HepG2 (cell line): Measurements from ENCODE around the gene SEC14L5. TPM values are rescaled to one million over a fixed set of nuclear protein-coding genes. Genes with fewer than 3 reads are reported as not detected.

Experiments used
- FOXP1 ChIP-seq, 2 experiments: fragments of 450-650 bp in 1 of 2; IDR thresholded peaks; 2 replicates each; pipeline ENCODE4 v1.6.1; 2017 to 2018; ENCODE audit warnings: antibody characterized with exemption in 1 of 2
- HCFC1 ChIP-seq: fragments of 150-350 bp; IDR thresholded peaks from 2 replicates; pipeline ENCODE4 v1.6.1; 2014; ENCODE audit warnings: low read depth, low read length
- HNF1A ChIP-seq, 2 experiments: sonication (generic) in 1 of 2; formaldehyde crosslinking in 1 of 2; IDR thresholded peaks; 2 replicates each; pipeline versions ENCODE4 v1.4.0 to v1.6.1; 2016 to 2020; ENCODE audit warnings: borderline replicate concordance in 1 of 2, low read depth in 1 of 2, mild to moderate bottlenecking in 1 of 2, missing genetic modification reagents in 1 of 2
- MED8 ChIP-seq: sonication (generic); formaldehyde crosslinking; IDR thresholded peaks from 2 replicates; pipeline ENCODE4 v1.8.1; 2023; ENCODE audit warnings: mild to moderate bottlenecking, missing genetic modification reagents; ENCODE audit not compliant: insufficient replicate concordance
- POLR2A ChIP-seq, 2 experiments: IDR thresholded peaks; 2 replicates each; pipeline ENCODE4 v1.6.1; 2011; ENCODE audit warnings: low read depth in 2 of 2, low read length in 2 of 2, mild to moderate bottlenecking in 1 of 2, moderate library complexity in 1 of 2; ENCODE audit not compliant: insufficient read depth in 1 of 2
- SOX13 ChIP-seq, 3 experiments: fragments of 450-650 bp in 1 of 3; sonication (generic) in 1 of 3; formaldehyde crosslinking in 1 of 3; IDR thresholded peaks in 2 of 3; conservative IDR thresholded peaks in 1 of 3; 2 replicates each; pipeline versions ENCODE4 v1.5.0 to v1.6.1; 2016 to 2020; ENCODE audit warnings: antibody characterized with exemption in 1 of 3, mild to moderate bottlenecking in 1 of 3, missing compliant biosample characterization in 1 of 3, missing genetic modification reagents in 1 of 3, moderate library complexity in 1 of 3
- TGIF2 ChIP-seq: IDR thresholded peaks from 2 replicates; pipeline ENCODE4 v1.6.1; 2016; ENCODE audit warnings: control low read depth, missing compliant biosample characterization
- ZBTB26 ChIP-seq: IDR thresholded peaks from 2 replicates; pipeline ENCODE4 v1.6.1; 2016; ENCODE audit warnings: missing compliant biosample characterization, missing genetic modification reagents, borderline replicate concordance
- ZNF143 ChIP-seq: sonication (generic); formaldehyde crosslinking; IDR thresholded peaks from 2 replicates; pipeline ENCODE4 v1.4.0; 2020; ENCODE audit warnings: missing genetic modification reagents
- ZNF414 ChIP-seq: sonication (generic); formaldehyde crosslinking; IDR thresholded peaks from 2 replicates; pipeline ENCODE4 v1.5.0; 2020; ENCODE audit warnings: missing genetic modification reagents
- ZNF510 ChIP-seq: sonication (generic); formaldehyde crosslinking; IDR thresholded peaks from 2 replicates; pipeline ENCODE4 v1.4.0; 2020; ENCODE audit warnings: low read depth, mild to moderate bottlenecking, missing genetic modification reagents
- ZNF512 ChIP-seq: sonication (generic); formaldehyde crosslinking; IDR thresholded peaks from 2 replicates; pipeline ENCODE4 v1.4.0; 2020; ENCODE audit warnings: mild to moderate bottlenecking, missing genetic modification reagents
- ZNF574 ChIP-seq: sonication (generic); formaldehyde crosslinking; IDR thresholded peaks from 2 replicates; pipeline ENCODE4 v1.4.0; 2020; ENCODE audit warnings: missing genetic modification reagents
- ZNF605 ChIP-seq: sonication (generic); formaldehyde crosslinking; IDR thresholded peaks from 2 replicates; pipeline ENCODE4 v1.8.0; 2022; ENCODE audit warnings: mild to moderate bottlenecking, missing genetic modification reagents
- ZNF75D ChIP-seq: sonication (generic); formaldehyde crosslinking; IDR thresholded peaks from 2 replicates; pipeline ENCODE4 v1.8.1; 2023; ENCODE audit warnings: missing genetic modification reagents, mild to moderate bottlenecking, borderline replicate concordance
- polyA plus RNA-seq, 8 experiments: library from polyadenylated mRNA; depleted of rRNA in 3 of 8; stranded (reverse) in 7 of 8; unstranded in 1 of 8; fragments of >200 nt; fragmentation: Illumina TruSeq in 4 of 8; extraction: Trizol in 4 of 8; gene quantifications; 2 replicates each; pipeline versions ENCODE4 v1.2.1 to v1.2.3, GENCODE V29; 2011 to 2016; ENCODE audit warnings: low read depth in 4 of 8, missing spikeins in 1 of 8, mixed read lengths in 1 of 8; ENCODE audit not compliant: insufficient read depth in 1 of 8
- total RNA-seq, 5 experiments: library from RNA; depleted of rRNA; stranded (reverse); fragments of >200 nt; fragmentation: Illumina TruSeq; extraction: Trizol; gene quantifications; 2 replicates each; pipeline ENCODE4 v1.2.3, GENCODE V29; 2016; ENCODE audit warnings: low read depth in 1 of 5
- TF ChIP-seq, protein P1 (sequence below): IDR thresholded peaks from 2 replicates; pipeline ENCODE4 v1.6.1; 2016; ENCODE audit warnings: mild to moderate bottlenecking

The SEC14L5 gene
- total and polyA plus RNA-seq, 2 of the 13 experiments (the other 11 are each of a cell fraction or from before 2014, with no cell fraction given), result 0.40 to 0.42 TPM

DNA sequence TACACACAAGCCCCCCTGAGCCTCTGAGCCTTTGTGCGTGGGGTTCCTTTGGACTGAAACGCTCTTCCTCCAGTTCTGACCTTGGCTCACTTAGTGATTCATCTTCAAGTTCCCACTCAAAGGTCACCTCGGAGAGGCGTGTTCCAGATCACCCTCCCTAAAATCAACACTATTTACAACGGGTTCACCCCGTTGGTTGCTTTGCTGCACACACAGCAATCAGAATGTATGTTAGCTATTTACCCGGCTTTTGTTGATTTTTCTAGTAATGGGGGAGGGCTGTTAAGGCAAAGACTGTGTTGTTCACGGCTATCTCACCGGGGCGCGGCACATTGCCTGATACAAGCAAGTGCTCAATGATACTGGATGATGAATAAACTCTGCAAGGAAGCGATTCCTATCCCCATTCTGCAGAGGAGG is 74.6 kb downstream of the SEC14L5 start (continued):
- TF ChIP-seq ZBTB26 (CRISPR knock-in tag), result no peak
- 0 out of 2 replicates have a peak, but pooled peaks have one; percentile 46 for TF ChIP-seq ZNF605
- peak in 1 of 2 experiments; percentile 77; a peak in 2 of 4 replicates for TF ChIP-seq POLR2A (IDR thresholded peaks at IDR 0.05; ENCODE audit: insufficient read depth in 1 of 2, low read depth in 2 of 2, low read length in 2 of 2)
- TF ChIP-seq ZNF574 (CRISPR knock-in tag), result no peak
- peak; percentile 72 for TF ChIP-seq FOXP1 (IDR thresholded peaks at IDR 0.05)
- peak; percentile 93 for TF ChIP-seq FOXP1 (CRISPR knock-in tag; IDR thresholded peaks at IDR 0.05)
- peak; percentile 44 for TF ChIP-seq MED8 (CRISPR knock-in tag)
- TF ChIP-seq SOX13 (IDR thresholded peaks at IDR 0.05), result no peak
- TF ChIP-seq SOX13 (CRISPR knock-in tag; conservative IDR thresholded peaks at IDR 0.05 in 1 of 2, IDR thresholded peaks at IDR 0.05 in 1 of 2), result peak in 1 of 2 experiments; percentile 53; a peak in 2 of 4 replicates
- no peak; the same call in 1 of the 2 replicates for TF ChIP-seq ZNF414 (CRISPR knock-in tag)
- TF ChIP-seq, protein P1, sequence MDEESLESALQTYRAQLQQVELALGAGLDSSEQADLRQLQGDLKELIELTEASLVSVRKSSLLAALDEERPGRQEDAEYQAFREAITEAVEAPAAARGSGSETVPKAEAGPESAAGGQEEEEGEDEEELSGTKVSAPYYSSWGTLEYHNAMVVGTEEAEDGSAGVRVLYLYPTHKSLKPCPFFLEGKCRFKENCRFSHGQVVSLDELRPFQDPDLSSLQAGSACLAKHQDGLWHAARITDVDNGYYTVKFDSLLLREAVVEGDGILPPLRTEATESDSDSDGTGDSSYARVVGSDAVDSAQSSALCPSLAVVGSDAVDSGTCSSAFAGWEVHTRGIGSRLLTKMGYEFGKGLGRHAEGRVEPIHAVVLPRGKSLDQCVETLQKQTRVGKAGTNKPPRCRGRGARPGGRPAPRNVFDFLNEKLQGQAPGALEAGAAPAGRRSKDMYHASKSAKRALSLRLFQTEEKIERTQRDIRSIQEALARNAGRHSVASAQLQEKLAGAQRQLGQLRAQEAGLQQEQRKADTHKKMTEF, result no peak
- peak; percentile 48 for TF ChIP-seq TGIF2 (CRISPR knock-in tag)
- no peak for TF ChIP-seq ZNF143 (CRISPR knock-in tag)
- no peak for TF ChIP-seq ZNF75D (CRISPR knock-in tag)
- no peak for TF ChIP-seq HNF1A (IDR thresholded peaks at IDR 0.05; ENCODE audit: low read depth)
- peak; percentile 11; the same call in 1 of the 2 replicates for TF ChIP-seq HNF1A (CRISPR knock-in tag; IDR thresholded peaks at IDR 0.05; ENCODE audit: borderline replicate concordance)
- no peak for TF ChIP-seq HCFC1
- no peak for TF ChIP-seq ZNF510 (CRISPR knock-in tag)
- no peak for TF ChIP-seq ZNF512
